ENCODE measurements around the gene TCTA. TPM values are rescaled to one million over a fixed set of nuclear protein-coding genes. Genes with fewer than 3 reads are reported as not detected.

The TCTA gene
- total and polyA plus RNA-seq, 9 of the 15 experiments (the other 6 are each of a cell fraction or from before 2014, with no cell fraction given) = 4.0 to 15.4 (median 8.2) TPM

GRCh38 chr3:49399461-49399860, 12.8 kb upstream of the TCTA start (continued):
- TF ChIP-seq ARID3A (IDR thresholded peaks at IDR 0.05; ENCODE audit: borderline replicate concordance, low read depth, low read length) (no peak), SETDB1 (IDR thresholded peaks at IDR 0.05; ENCODE audit: low read length) (no peak), FOSL1 (tag; conservative IDR thresholded peaks at IDR 0.05) (peak; percentile 55), ZNF165 (CRISPR knock-in tag; IDR thresholded peaks at IDR 0.05; ENCODE audit: borderline replicate concordance) (no peak), PHF21A (IDR thresholded peaks at IDR 0.05; ENCODE audit: borderline replicate concordance, low read depth) (no peak), SMAD1 (IDR thresholded peaks at IDR 0.05; ENCODE audit: low read depth, low read length, partially characterized antibody) (no peak), HMG20B (CRISPR knock-in tag; IDR thresholded peaks at IDR 0.05) (no peak)

GRCh38 chr3:49401766-49402165, 10.5 kb upstream of the TCTA start:
- 84% methylated on average over 2 of the region's 2 CpGs for WGBS (ENCODE audit: insufficient coverage, low coverage, missing lambda C conversion rate)
- intact Hi-C loops (cut with micrococcal nuclease) = no loop called here
- peaks cover 6 to 22% of the 10 kb centered on the region in 2 experiments; a peak in 3 of 5 replicates for H3K4me1 ChIP-seq (replicated peaks in 1 of 2; ENCODE audit: control insufficient read depth in 2 of 2, insufficient read depth in 2 of 2, low read length in 2 of 2)
- H3K9me1 ChIP-seq (ENCODE audit: control insufficient read depth, insufficient read depth, low read length) = peaks cover 2% of the 10 kb centered on the region
- ChIA-PET POLR2A (interaction anchor here (0.7 to 1.2 kb wide), 2 partner anchors 10 to 19 kb away, joined by 3 to 5 read pairs; no protein-coding TSS in a partner anchor), CTCF (ENCODE audit: low intra/inter-chr PET ratio) (no interaction called here)
- peaks cover 96% of the 10 kb centered on the region for H3K79me2 ChIP-seq (ENCODE audit: control insufficient read depth, insufficient read depth, low read length)
- H3K4me2 ChIP-seq (ENCODE audit: insufficient read depth, low read length) = no peak overlapping the region
- H3K27me3 ChIP-seq (ENCODE audit: control insufficient read depth in 2 of 2, insufficient read depth in 2 of 2, low read length in 2 of 2) = no peaks in the 10 kb centered on the region
- no peak overlapping the region for H3K9ac ChIP-seq (ENCODE audit: insufficient read depth in 1 of 2, low read depth in 2 of 2, low read length in 2 of 2)
- no peak overlapping the region for H3K27ac ChIP-seq (ENCODE audit: extremely low read depth, low read depth, low read length)
- H3K9me3 ChIP-seq (replicated peaks; ENCODE audit: control insufficient read depth, insufficient read depth, low read depth, low read length) = no peaks in the 10 kb centered on the region
- no peak overlapping the region for H2AFZ ChIP-seq (ENCODE audit: low read depth, low read length)
- ATAC-seq (no peak), DNase-seq (ENCODE audit: extremely low read depth in 1 of 4, low spot score in 3 of 4) (no peak), FAIRE-seq (no peak)
- BruUV-seq (replicated peaks) = no TSS peak
- peaks cover 39% of the 10 kb centered on the region; the same call in 2 of the 3 replicates for H3K36me3 ChIP-seq (ENCODE audit: control insufficient read depth, insufficient read depth, low read length)
- in situ Hi-C loops (cut with MboI) = no loop called here
- peaks cover 27% of the 10 kb centered on the region for H4K20me1 ChIP-seq (replicated peaks; ENCODE audit: control insufficient read depth, insufficient read depth, low read length)
- no peak overlapping the region for H3K4me3 ChIP-seq
- TF ChIP-seq ZNF398 (CRISPR knock-in tag; IDR thresholded peaks at IDR 0.05) = no peak
- no peak for TF ChIP-seq SAP30 (IDR thresholded peaks at IDR 0.05; ENCODE audit: borderline replicate concordance, insufficient read depth, low read depth, low read length, poor library complexity, severe bottlenecking)
- no peak for TF ChIP-seq RNF219 (CRISPR knock-in tag; IDR thresholded peaks at IDR 0.05)
- no peak for TF ChIP-seq ZNF12 (CRISPR knock-in tag; IDR thresholded peaks at IDR 0.05)
- no peak for TF ChIP-seq STAG1 (CRISPR knock-in tag; IDR thresholded peaks at IDR 0.05; ENCODE audit: borderline replicate concordance)

All from K562 (cell line).